ENCODE results near the gene SAC3D1. TPM values are rescaled to one million over a fixed set of nuclear protein-coding genes. Genes with fewer than 3 reads are reported as not detected.

The SAC3D1 gene
- total RNA-seq, 4 donors from 2014 or later, result 2.1 to 13.1 (median 6.0) TPM

GRCh38 chr11:65059959-65060824 is 19.2 kb downstream of the SAC3D1 start:
- H3K36me3 ChIP-seq, result no peaks in the 10 kb centered on the region
- no peaks in the 10 kb centered on the region for H3K27me3 ChIP-seq
- H3K4me1 ChIP-seq, result no peaks in the 10 kb centered on the region
- intact Hi-C loops (cut with DNase I), result no loop called here
- H3K4me3 ChIP-seq (replicated peaks in 1 of 3), result no peak overlapping the region
- TF ChIP-seq, protein P1, sequence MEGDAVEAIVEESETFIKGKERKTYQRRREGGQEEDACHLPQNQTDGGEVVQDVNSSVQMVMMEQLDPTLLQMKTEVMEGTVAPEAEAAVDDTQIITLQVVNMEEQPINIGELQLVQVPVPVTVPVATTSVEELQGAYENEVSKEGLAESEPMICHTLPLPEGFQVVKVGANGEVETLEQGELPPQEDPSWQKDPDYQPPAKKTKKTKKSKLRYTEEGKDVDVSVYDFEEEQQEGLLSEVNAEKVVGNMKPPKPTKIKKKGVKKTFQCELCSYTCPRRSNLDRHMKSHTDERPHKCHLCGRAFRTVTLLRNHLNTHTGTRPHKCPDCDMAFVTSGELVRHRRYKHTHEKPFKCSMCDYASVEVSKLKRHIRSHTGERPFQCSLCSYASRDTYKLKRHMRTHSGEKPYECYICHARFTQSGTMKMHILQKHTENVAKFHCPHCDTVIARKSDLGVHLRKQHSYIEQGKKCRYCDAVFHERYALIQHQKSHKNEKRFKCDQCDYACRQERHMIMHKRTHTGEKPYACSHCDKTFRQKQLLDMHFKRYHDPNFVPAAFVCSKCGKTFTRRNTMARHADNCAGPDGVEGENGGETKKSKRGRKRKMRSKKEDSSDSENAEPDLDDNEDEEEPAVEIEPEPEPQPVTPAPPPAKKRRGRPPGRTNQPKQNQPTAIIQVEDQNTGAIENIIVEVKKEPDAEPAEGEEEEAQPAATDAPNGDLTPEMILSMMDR (IDR thresholded peaks at IDR 0.05), result no peak
- TF ChIP-seq POLR2A (IDR thresholded peaks at IDR 0.05), result no peak
- no peak for DNase-seq
- no peaks in the 10 kb centered on the region for H3K9me3 ChIP-seq
- 72 to 74% methylated on average over 6 to 10 of the region's 10 CpGs for WGBS, 2 donors
- no peak overlapping the region for H3K27ac ChIP-seq

GRCh38 chr11:65060913-65061408 is 20.0 kb downstream of the SAC3D1 start:
- Histone ChIP-seq H3K27ac (no peak overlapping the region), H3K27me3 (no peaks in the 10 kb centered on the region), H3K4me1 (no peaks in the 10 kb centered on the region), H3K4me3 (replicated peaks in 1 of 3) (no peak overlapping the region), H3K9me3 (no peaks in the 10 kb centered on the region), H3K36me3 (no peaks in the 10 kb centered on the region)
- 55 to 61% methylated on average over 9 of the region's 9 CpGs for WGBS, 2 donors
- intact Hi-C loops (cut with DNase I), result no loop called here
- no peak for TF ChIP-seq POLR2A (IDR thresholded peaks at IDR 0.05)
- TF ChIP-seq, protein P1 (IDR thresholded peaks at IDR 0.05), result no peak
- no peak for DNase-seq

DNA sequence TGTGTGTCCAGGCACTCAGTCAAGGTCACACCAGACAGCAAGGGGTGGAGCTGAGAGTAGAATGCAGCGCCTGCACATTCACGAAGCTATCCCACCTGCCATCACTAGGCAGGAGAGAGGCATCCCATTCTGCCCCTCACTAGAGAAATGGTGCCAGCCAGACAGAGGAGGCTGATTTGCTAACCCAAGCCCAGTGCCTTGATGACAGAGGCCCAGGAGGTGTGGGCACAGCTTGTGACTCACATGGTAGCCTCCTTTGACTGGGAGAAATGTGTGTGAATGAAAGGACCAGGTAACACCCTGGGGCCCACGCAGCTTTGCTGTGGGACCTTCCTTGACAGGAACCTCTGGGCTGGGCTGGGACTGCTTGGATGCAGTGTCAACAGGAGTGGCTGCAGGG is 22.5 kb downstream of the SAC3D1 start:
- Histone ChIP-seq H3K4me3 (replicated peaks in 1 of 3) (no peak overlapping the region), H3K9me3 (no peaks in the 10 kb centered on the region), H3K36me3 (no peaks in the 10 kb centered on the region), H3K4me1 (no peaks in the 10 kb centered on the region), H3K27me3 (no peaks in the 10 kb centered on the region), H3K27ac (no peak overlapping the region)
- WGBS, 2 donors, result 76 to 80% methylated on average over 2 to 3 of the region's 3 CpGs
- intact Hi-C loops (cut with DNase I), result no loop called here
- DNase-seq, result no peak
- TF ChIP-seq, protein P1 (IDR thresholded peaks at IDR 0.05), result no peak
- TF ChIP-seq POLR2A (IDR thresholded peaks at IDR 0.05), result no peak

GRCh38 chr11:65064847-65065240 is 23.8 kb downstream of the SAC3D1 start:
- Histone ChIP-seq H3K27me3 (no peaks in the 10 kb centered on the region), H3K4me1 (no peaks in the 10 kb centered on the region), H3K4me3 (replicated peaks in 1 of 3) (no peak overlapping the region), H3K36me3 (no peaks in the 10 kb centered on the region), H3K27ac (no peak overlapping the region), H3K9me3 (no peaks in the 10 kb centered on the region)
- 89% methylated on average over 4 of the region's 4 CpGs for WGBS, 2 donors
- TF ChIP-seq, protein P1 (IDR thresholded peaks at IDR 0.05), result no peak
- no peak for TF ChIP-seq POLR2A (IDR thresholded peaks at IDR 0.05)
- intact Hi-C loops (cut with DNase I), result no loop called here
- DNase-seq, result no peak

- intact Hi-C loops (cut with DNase I), result no loop called here
- no peak overlapping the region for H3K4me3 ChIP-seq (replicated peaks in 1 of 3)
- TF ChIP-seq POLR2A (IDR thresholded peaks at IDR 0.05), result no peak
- TF ChIP-seq, protein P1 (IDR thresholded peaks at IDR 0.05), result no peak
- no peaks in the 10 kb centered on the region for H3K27me3 ChIP-seq
- no peak for DNase-seq
- H3K9me3 ChIP-seq, result no peaks in the 10 kb centered on the region
- WGBS, 2 donors, result 76 to 89% methylated on average over 6 of the region's 7 CpGs
- H3K36me3 ChIP-seq, result no peaks in the 10 kb centered on the region
- no peak overlapping the region for H3K27ac ChIP-seq
- H3K4me1 ChIP-seq, result no peaks in the 10 kb centered on the region
These were observed 24.8 kb downstream of the SAC3D1 start for GRCh38 chr11:65065851-65066250.
